Measurements from ENCODE around the gene THADA. TPM values are rescaled to one million over a fixed set of nuclear protein-coding genes. Genes with fewer than 3 reads are reported as not detected.
"Not testable (repeated sequence)": the region's sequence is repeated elsewhere in the genome, so short reads cannot be mapped to it uniquely, and the experiment has no call there.

The THADA gene
- total RNA-seq, 1 experiment from 2014 or later = 35.7 TPM

GRCh38 chr2:43199492-43200488, 396.0 kb downstream of the THADA start:
- DNase-seq = no peak
- Histone ChIP-seq H3K27ac (no peak overlapping the region), H3K4me3 (no peak overlapping the region), H3K27me3 (no peaks in the 10 kb centered on the region), H3K9me3 (replicated peaks) (no peaks in the 10 kb centered on the region), H3K4me1 (peaks cover 4% of the 10 kb centered on the region; the same call in 1 of the 2 replicates), H3K36me3 (no peaks in the 10 kb centered on the region)

- DNase-seq = no peak
- Histone ChIP-seq H3K27ac (no peak overlapping the region), H3K4me1 (peaks cover 4% of the 10 kb centered on the region; the same call in 1 of the 2 replicates), H3K9me3 (replicated peaks) (no peaks in the 10 kb centered on the region), H3K4me3 (no peak overlapping the region), H3K27me3 (no peaks in the 10 kb centered on the region), H3K36me3 (no peaks in the 10 kb centered on the region)
These were observed 397.6 kb downstream of the THADA start for GRCh38 chr2:43198263-43198662.

DNA sequence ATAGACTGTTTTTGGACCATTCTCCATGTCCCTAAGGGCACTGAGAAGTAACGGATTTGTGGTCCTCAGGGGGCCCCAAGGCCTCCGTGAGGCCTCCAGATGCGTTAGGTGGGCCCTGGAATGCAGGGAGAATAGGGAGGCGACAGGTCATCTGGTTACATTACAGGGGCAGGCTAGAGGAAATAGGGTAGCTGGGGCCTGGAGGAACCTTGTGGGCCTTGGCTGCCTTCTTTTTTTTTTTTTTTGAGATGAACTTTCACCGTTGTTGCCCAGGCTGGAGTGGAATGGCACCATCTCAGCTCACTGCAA, 398.3 kb downstream of the THADA start:
- no peak overlapping the region for H3K27ac ChIP-seq
- no peaks in the 10 kb centered on the region for H3K27me3 ChIP-seq
- no peak overlapping the region for H3K4me3 ChIP-seq
- no peaks in the 10 kb centered on the region for H3K36me3 ChIP-seq
- no peaks in the 10 kb centered on the region for H3K9me3 ChIP-seq (replicated peaks)
- DNase-seq = no peak
- peaks cover 4% of the 10 kb centered on the region; the same call in 1 of the 2 replicates for H3K4me1 ChIP-seq

DNA sequence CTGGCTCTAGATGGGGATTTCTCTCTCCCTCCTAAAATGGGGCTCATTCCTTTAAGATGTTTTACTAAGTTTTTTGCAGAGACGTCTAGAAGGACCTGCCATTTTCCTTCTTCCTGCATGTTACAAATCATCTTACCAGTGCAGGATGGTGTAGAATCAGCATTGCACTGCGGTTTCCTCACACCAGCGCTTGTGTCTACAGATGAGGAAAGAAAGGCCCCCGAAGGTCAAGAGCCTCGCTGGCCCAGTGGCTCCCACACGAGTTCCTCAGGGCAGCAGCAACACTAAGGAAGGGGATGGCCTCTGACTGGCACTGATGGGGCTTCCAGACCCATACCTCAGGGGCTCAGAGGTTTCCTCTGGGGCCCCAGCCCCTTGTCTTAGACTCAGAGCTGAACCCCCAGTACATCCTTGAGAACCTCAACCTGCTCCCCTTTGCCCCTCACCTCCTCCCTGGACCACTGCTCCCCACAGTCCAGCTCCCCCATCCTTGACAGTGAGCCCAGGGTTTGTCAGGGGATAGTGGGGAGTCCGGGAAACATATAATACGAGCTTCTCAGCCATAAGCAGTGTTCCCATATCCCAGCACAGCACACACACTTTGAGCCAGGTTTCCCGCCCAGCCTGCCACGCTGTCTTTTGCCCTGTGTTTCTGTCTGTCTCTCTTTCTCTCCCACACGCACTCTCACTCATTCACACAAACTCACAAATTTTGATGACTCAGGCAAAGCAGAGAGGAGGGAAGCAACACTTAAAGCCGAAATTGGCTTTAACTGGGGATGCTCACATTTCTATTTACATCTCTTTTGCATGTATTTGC, 398.9 kb downstream of the THADA start:
- no peak overlapping the region for H3K4me3 ChIP-seq
- H3K4me1 ChIP-seq = peaks cover 4% of the 10 kb centered on the region; the same call in 1 of the 2 replicates
- no peak for DNase-seq
- no peak overlapping the region for H3K27ac ChIP-seq
- H3K27me3 ChIP-seq = 0 out of 2 replicates have a peak, but pooled peaks cover under 1% of the 10 kb centered on the region
- no peaks in the 10 kb centered on the region for H3K9me3 ChIP-seq (replicated peaks)
- H3K36me3 ChIP-seq = no peaks in the 10 kb centered on the region

DNA sequence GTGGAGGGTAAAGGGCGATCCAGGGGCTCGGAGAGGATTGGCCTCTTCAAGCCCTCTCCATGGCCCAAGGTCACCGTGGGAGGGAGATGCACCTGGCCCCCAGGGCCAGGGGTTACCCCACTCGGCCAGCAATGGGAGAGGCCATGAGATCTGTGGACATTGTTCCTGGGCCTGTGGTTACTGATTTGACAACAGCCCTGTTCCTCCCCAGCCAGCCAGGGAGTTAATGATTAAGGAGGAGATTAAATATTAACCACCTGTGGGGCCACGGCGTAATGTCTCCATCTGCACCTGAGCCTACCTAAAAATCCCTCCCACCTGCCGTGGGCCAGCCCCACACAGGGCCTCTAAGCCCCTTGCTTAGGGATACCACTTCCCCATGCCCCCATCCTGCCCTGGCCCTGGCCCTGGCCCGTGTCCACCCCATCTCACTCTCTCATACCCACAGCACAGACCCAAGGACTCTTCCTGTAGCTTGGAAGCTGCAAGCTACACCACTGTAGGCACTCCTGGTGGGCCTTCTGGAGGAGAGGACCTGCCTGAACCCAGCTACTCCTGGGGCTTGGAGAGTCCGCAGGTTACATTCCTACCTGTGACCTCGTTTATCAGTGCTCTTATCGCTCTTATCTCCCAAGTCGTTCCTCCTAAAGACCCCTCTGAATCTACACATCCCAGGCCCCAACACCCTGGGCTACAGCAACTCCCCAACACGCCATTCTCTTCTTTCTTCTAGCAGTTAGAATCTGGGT, 401.5 kb downstream of the THADA start:
- H3K36me3 ChIP-seq = no peaks in the 10 kb centered on the region
- no peak overlapping the region for H3K27ac ChIP-seq
- DNase-seq = no peak

DNA sequence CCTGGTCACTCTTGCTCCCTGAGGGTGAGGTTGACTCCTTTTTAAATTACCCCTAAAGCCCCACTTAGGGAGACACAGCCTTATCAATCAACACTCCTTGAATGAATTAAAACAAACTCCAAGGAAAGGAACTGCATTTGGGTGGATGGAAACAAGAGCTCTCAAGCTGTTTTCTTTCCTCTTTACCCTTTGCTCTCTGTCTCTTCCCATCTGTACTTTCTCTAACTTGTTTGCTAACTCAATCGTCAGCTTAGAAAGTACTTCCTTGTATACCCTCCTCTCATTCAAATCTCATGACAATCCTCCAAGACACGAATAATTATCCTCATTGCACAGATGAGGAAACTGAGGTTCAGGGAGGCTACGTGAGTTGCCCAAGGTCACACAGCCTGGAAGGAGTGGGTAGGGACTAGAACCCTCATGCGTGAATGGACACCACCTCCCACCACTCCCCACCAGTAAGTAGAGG, 402.2 kb downstream of the THADA start:
- H3K4me1 ChIP-seq = peaks cover 4% of the 10 kb centered on the region; the same call in 1 of the 2 replicates
- H3K27ac ChIP-seq = no peak overlapping the region
- no peaks in the 10 kb centered on the region for H3K36me3 ChIP-seq
- DNase-seq = no peak
- no peaks in the 10 kb centered on the region for H3K9me3 ChIP-seq (replicated peaks)
- no peak overlapping the region for H3K4me3 ChIP-seq
- 0 out of 2 replicates have a peak, but pooled peaks cover 3% of the 10 kb centered on the region for H3K27me3 ChIP-seq

More for the DNA sequence above, 401.5 kb downstream of the THADA start:
- Histone ChIP-seq H3K4me1 (peaks cover 4% of the 10 kb centered on the region; the same call in 1 of the 2 replicates), H3K4me3 (no peak overlapping the region), H3K9me3 (replicated peaks) (no peaks in the 10 kb centered on the region), H3K27me3 (0 out of 2 replicates have a peak, but pooled peaks cover 3% of the 10 kb centered on the region)

DNA sequence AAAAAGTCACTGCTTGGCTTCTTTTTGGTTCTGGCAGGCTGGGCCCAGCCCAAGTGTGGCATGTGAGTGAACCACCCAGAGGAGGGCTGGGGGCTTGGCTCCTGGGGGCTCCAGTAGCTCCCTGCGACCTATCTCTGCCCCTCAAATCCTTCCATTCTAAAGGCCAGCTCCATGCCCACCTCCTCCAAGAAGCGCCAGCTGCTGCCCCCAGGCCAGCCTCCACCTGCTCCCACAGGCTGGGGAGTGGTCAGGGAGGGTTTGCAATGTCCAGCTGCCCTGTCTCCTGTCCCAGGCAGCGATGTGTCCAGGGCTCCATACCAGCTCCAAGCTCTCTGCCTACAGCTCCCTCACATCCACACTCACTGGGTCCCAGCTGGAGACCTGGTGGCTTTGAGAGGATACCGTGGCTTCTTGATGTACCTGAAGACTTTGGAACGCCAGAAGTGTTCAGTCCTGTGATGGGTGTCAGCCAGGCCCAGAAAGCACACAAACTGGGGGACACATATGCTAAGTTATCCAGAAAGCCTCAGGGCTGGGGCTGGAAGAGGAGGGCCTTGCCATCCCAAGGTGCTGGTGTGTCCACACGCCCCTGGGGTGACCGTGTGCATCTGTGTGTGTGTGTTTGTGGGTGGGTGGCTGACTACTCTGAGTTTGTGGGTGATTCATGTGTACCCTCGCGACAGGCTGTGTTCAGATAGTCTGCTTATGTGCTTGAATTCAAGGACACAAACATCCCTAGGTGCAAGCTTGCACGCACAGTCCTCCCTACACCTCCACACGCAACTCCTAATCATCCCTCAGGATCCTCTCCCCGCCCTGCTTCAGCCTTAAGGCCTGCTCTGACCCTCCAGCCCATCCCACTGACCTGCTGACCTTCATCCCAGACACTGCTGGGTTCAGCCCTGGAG, 402.8 kb downstream of the THADA start:
- H3K9me3 ChIP-seq (replicated peaks) = no peaks in the 10 kb centered on the region
- DNase-seq = no peak
- H3K36me3 ChIP-seq = no peaks in the 10 kb centered on the region
- H3K4me3 ChIP-seq = no peak overlapping the region
- H3K27ac ChIP-seq = no peak overlapping the region
- H3K27me3 ChIP-seq = 0 out of 2 replicates have a peak, but pooled peaks cover 5% of the 10 kb centered on the region
- peaks cover 4% of the 10 kb centered on the region; the same call in 1 of the 2 replicates for H3K4me1 ChIP-seq

- Histone ChIP-seq H3K4me1 (peaks cover 4% of the 10 kb centered on the region; the same call in 1 of the 2 replicates), H3K27ac (no peak overlapping the region), H3K27me3 (0 out of 2 replicates have a peak, but pooled peaks cover 5% of the 10 kb centered on the region), H3K36me3 (no peaks in the 10 kb centered on the region), H3K9me3 (replicated peaks) (no peaks in the 10 kb centered on the region), H3K4me3 (no peak overlapping the region)
- no peak for DNase-seq
These were observed 403.8 kb downstream of the THADA start for GRCh38 chr2:43191947-43192516.

- H3K4me1 ChIP-seq = no peaks in the 10 kb centered on the region
- H3K27me3 ChIP-seq = 0 out of 2 replicates have a peak, but pooled peaks cover 5% of the 10 kb centered on the region
- H3K4me3 ChIP-seq = no peak overlapping the region
- no peaks in the 10 kb centered on the region for H3K9me3 ChIP-seq (replicated peaks)
- no peak for DNase-seq
- H3K36me3 ChIP-seq = no peaks in the 10 kb centered on the region
- H3K27ac ChIP-seq = no peak overlapping the region
These were observed 405.4 kb downstream of the THADA start for GRCh38 chr2:43190311-43191052.

DNA sequence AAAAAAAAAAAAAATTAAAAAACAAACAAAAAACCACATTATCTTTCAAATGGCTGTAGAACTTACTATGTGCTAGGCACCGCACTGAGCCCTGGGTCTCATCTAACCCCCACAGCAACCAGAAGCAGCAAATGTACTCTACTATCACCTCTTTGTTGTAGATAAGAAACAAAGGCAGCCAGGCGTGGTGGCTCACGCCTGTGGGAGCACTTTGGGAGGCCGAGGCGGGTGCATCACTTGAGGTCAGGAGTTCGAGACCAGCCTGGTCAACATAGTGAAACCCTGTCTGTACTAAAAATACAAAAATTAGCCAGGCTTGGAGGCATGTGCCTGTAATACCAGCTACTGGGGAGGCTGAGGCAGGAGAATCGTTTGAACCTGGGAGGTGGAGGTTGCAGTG, 406.0 kb downstream of the THADA start:
- H3K27ac ChIP-seq; H3K27me3 ChIP-seq; H3K4me3 ChIP-seq; H3K9me3 ChIP-seq (replicated peaks); DNase-seq; H3K4me1 ChIP-seq; H3K36me3 ChIP-seq: not testable (repeated sequence)

GRCh38 chr2:43188561-43189386, 407.1 kb downstream of the THADA start:
- H3K27me3 ChIP-seq = 0 out of 2 replicates have a peak, but pooled peaks cover 5% of the 10 kb centered on the region
- H3K9me3 ChIP-seq (replicated peaks) = no peaks in the 10 kb centered on the region
- no peak for DNase-seq
- no peak overlapping the region for H3K27ac ChIP-seq
- H3K4me1 ChIP-seq = no peaks in the 10 kb centered on the region
- no peak overlapping the region for H3K4me3 ChIP-seq
- no peaks in the 10 kb centered on the region for H3K36me3 ChIP-seq

All from SJCRH30 (cell line).